SK-N-MC (cell line): ENCODE measurements around the gene CHRNA1.
"Not testable (repeated sequence)": the region's sequence is repeated elsewhere in the genome, so short reads cannot be mapped to it uniquely, and the experiment has no call there.

Source experiments
- EZH2 ChIP-seq: fragments of 200-600 bp; sonication (generic); IDR thresholded peaks from one replicate; pipeline ENCODE4 v1.6.1; 2017; ENCODE audit warnings: antibody characterized with exemption
- FOXP2 ChIP-seq: optimal IDR thresholded peaks from 2 replicates; pipeline ENCODE3; 2011; ENCODE audit warnings: mild to moderate bottlenecking, moderate library complexity; ENCODE audit not compliant: insufficient read depth; ENCODE audit errors: extremely low read length, control extremely low read depth
- POLR2AphosphoS5 ChIP-seq: IDR thresholded peaks from 2 replicates; pipeline ENCODE4 v1.6.1; 2012; ENCODE audit warnings: mild to moderate bottlenecking, low read depth, low read length, borderline replicate concordance

- not testable (repeated sequence) for TF ChIP-seq POLR2AphosphoS5, EZH2, FOXP2
Measured at GRCh38 chr2:174709416-174710004, 54.8 kb downstream of the CHRNA1 start.
